ENCODE measurements around the gene ACD.

Gene ACD

GRCh38 chr16:67647681-67648080 lies 12.4 kb downstream of the ACD start:
- no peak for DNase-seq (ENCODE audit: low spot score)

GRCh38 chr16:67647111-67647651 lies 12.9 kb downstream of the ACD start:
- no peak for DNase-seq (ENCODE audit: low spot score)

- no peak for DNase-seq (ENCODE audit: low spot score)
Measured at GRCh38 chr16:67645397-67646121, 14.5 kb downstream of the ACD start.

- no peak for DNase-seq (ENCODE audit: low spot score)
Measured at GRCh38 chr16:67644038-67644437, 16.0 kb downstream of the ACD start.

GRCh38 chr16:67641779-67642708 lies 18.0 kb downstream of the ACD start:
- DNase-seq (ENCODE audit: low spot score) = no peak

- DNase-seq (ENCODE audit: low spot score) = no peak
Measured at GRCh38 chr16:67637625-67638024, 22.4 kb downstream of the ACD start.

GRCh38 chr16:67636713-67637112 lies 23.3 kb downstream of the ACD start:
- no peak for DNase-seq (ENCODE audit: low spot score)

GRCh38 chr16:67632415-67633172 lies 27.5 kb downstream of the ACD start:
- no peak for DNase-seq (ENCODE audit: low spot score)

- no peak for DNase-seq (ENCODE audit: low spot score)
Measured at GRCh38 chr16:67628216-67628615, 31.8 kb downstream of the ACD start.

GRCh38 chr16:67613808-67614207 lies 46.3 kb downstream of the ACD start:
- DNase-seq (ENCODE audit: low spot score) = no peak

GRCh38 chr16:67608364-67608763 lies 51.7 kb downstream of the ACD start:
- DNase-seq (ENCODE audit: low spot score) = no peak
